PC-9 (cell line): ENCODE results near the gene LRFN2.

Source experiments
- CTCF ChIP-seq: fragments of 200-600 bp; sonication (generic); conservative IDR thresholded peaks from 2 replicates; pipeline ENCODE4 v1.6.1; 2017; ENCODE audit warnings: mixed run types, antibody characterized with exemption, mild to moderate bottlenecking, moderate library complexity
- EZH2 ChIP-seq: fragments of 200-600 bp; sonication (generic); IDR thresholded peaks from 2 replicates; pipeline ENCODE4 v1.8.0; 2017; ENCODE audit warnings: antibody characterized with exemption, low read depth

GRCh38 chr6:40577672-40578071 lies 9.5 kb downstream of the LRFN2 start:
- TF ChIP-seq CTCF (no peak), EZH2 (no peak)
